ENCODE results near the gene MYEOV. TPM values are rescaled to one million over a fixed set of nuclear protein-coding genes. Genes with fewer than 3 reads are reported as not detected.

MYEOV gene
- total RNA-seq, 4 donors from 2014 or later = 4.8 to 26.7 (median 9.4) TPM

DNA sequence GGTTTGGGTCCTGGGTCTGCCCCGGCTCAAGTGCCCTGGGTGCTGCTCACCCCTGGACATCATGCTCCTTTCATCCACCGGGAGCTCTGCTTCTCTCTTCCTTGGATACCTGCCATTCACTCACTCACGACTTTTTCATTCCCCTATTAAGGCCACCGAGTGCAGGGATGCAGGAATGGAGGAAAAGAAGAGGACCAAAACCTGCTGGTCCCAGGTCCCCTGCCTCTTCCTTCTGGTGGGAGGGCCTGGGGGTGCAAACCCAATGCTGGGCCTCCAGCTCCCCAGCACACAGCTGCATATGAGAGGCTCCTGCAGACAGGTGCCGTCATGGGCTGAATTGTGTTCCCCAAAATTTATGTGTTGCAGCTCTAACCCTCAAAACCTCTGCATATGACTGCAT lies 36.8 kb upstream of the MYEOV start:
- DNase-seq (ENCODE audit: low spot score in 2 of 2) = no peak
- TF ChIP-seq POLR2A (IDR thresholded peaks at IDR 0.05) = no peak
- TF ChIP-seq, protein P1, sequence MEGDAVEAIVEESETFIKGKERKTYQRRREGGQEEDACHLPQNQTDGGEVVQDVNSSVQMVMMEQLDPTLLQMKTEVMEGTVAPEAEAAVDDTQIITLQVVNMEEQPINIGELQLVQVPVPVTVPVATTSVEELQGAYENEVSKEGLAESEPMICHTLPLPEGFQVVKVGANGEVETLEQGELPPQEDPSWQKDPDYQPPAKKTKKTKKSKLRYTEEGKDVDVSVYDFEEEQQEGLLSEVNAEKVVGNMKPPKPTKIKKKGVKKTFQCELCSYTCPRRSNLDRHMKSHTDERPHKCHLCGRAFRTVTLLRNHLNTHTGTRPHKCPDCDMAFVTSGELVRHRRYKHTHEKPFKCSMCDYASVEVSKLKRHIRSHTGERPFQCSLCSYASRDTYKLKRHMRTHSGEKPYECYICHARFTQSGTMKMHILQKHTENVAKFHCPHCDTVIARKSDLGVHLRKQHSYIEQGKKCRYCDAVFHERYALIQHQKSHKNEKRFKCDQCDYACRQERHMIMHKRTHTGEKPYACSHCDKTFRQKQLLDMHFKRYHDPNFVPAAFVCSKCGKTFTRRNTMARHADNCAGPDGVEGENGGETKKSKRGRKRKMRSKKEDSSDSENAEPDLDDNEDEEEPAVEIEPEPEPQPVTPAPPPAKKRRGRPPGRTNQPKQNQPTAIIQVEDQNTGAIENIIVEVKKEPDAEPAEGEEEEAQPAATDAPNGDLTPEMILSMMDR (IDR thresholded peaks at IDR 0.05) = no peak
- no peak for TF ChIP-seq EP300 (IDR thresholded peaks at IDR 0.05)
- 67 to 75% methylated on average over 5 of the region's 5 CpGs for WGBS, 2 donors
- Histone ChIP-seq H3K27ac (no peak overlapping the region), H3K9me3 (peaks cover 0 to 24% (median 3%) of the 10 kb centered on the region in 4 donors), H3K4me1 (no peaks in the 10 kb centered on the region), H3K4me3 (no peak overlapping the region), H3K36me3 (no peaks in the 10 kb centered on the region), H3K27me3 (no peaks in the 10 kb centered on the region)

GRCh38 chr11:69257838-69258658 lies 35.9 kb upstream of the MYEOV start:
- TF ChIP-seq, protein P1 (IDR thresholded peaks at IDR 0.05) = no peak
- TF ChIP-seq POLR2A (IDR thresholded peaks at IDR 0.05) (no peak), EP300 (IDR thresholded peaks at IDR 0.05) (no peak)
- Histone ChIP-seq H3K4me1 (no peaks in the 10 kb centered on the region), H3K27ac (no peak overlapping the region), H3K9me3 (peaks cover 0 to 16% (median 2%) of the 10 kb centered on the region in 4 donors), H3K36me3 (no peaks in the 10 kb centered on the region), H3K27me3 (no peaks in the 10 kb centered on the region), H3K4me3 (no peak overlapping the region)
- no peak for DNase-seq (ENCODE audit: low spot score in 2 of 2)
- WGBS, 2 donors = 70 to 75% methylated on average over 6 of the region's 6 CpGs

DNA sequence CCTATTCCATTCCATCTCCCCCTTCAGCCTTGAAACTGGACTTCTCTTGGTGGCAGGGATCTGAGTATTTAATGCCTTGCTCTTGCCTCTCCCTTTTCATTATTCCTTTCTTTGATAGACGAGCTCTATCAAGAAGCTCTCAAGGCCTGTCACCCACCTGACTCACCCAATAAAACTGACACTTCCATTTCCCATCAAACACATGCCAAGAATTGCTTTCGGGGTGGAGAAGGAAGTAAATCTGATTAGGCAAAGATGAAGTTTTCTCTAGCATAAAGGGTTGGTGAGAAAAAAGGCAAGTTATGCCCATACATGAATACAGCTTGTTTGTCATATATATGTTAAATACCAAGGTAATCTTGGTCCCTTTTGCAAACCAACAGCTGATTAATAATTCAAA lies 34.9 kb upstream of the MYEOV start:
- peaks cover 0 to 7% (median 0%) of the 10 kb centered on the region in 4 donors for H3K9me3 ChIP-seq
- H3K4me1 ChIP-seq = no peaks in the 10 kb centered on the region
- no peak overlapping the region for H3K27ac ChIP-seq
- DNase-seq (ENCODE audit: low spot score in 2 of 2) = no peak
- no peaks in the 10 kb centered on the region for H3K27me3 ChIP-seq
- TF ChIP-seq, protein P1 (IDR thresholded peaks at IDR 0.05) = no peak
- TF ChIP-seq EP300 (IDR thresholded peaks at IDR 0.05) (no peak), POLR2A (IDR thresholded peaks at IDR 0.05) (no peak)
- WGBS, 2 donors = 53 to 60% methylated on average over 2 of the region's 2 CpGs
- H3K4me3 ChIP-seq = no peak overlapping the region
- H3K36me3 ChIP-seq = no peaks in the 10 kb centered on the region

GRCh38 chr11:69260622-69261021 lies 33.3 kb upstream of the MYEOV start:
- Histone ChIP-seq H3K27ac (no peak overlapping the region), H3K27me3 (no peaks in the 10 kb centered on the region), H3K4me1 (no peaks in the 10 kb centered on the region), H3K9me3 (peaks cover 0 to 7% (median 0%) of the 10 kb centered on the region in 4 donors), H3K36me3 (no peaks in the 10 kb centered on the region), H3K4me3 (no peak overlapping the region)
- no peak for DNase-seq (ENCODE audit: low spot score in 2 of 2)
- TF ChIP-seq POLR2A (IDR thresholded peaks at IDR 0.05) (no peak), EP300 (IDR thresholded peaks at IDR 0.05) (no peak)
- TF ChIP-seq, protein P1 (IDR thresholded peaks at IDR 0.05) = no peak

DNA sequence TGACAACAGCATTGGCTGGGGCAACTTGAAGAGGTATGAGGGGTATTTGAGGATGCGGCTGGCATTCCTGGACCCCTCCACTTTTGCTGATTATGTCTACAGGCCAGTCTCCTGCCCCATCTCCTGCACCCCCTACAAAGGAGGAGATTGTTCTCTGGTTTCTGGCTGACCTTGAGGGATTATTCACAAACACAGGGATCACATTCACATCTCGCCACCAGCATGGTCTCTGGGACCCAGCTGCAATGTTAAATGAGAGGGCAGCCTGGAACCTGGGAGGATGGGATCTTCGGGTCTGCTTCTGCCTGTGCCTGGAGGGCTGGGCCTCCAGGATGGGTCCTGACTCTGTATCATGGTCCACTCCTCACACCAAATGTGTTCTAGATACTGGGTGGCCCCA lies 32.8 kb upstream of the MYEOV start:
- Histone ChIP-seq H3K4me1 (no peaks in the 10 kb centered on the region), H3K27me3 (no peaks in the 10 kb centered on the region), H3K9me3 (peaks cover 0 to 7% (median 0%) of the 10 kb centered on the region in 4 donors), H3K27ac (no peak overlapping the region), H3K4me3 (no peak overlapping the region), H3K36me3 (no peaks in the 10 kb centered on the region)
- no peak for DNase-seq (ENCODE audit: low spot score in 2 of 2)
- WGBS, 2 donors = 67 to 75% methylated on average over 3 of the region's 3 CpGs
- no peak for TF ChIP-seq EP300 (IDR thresholded peaks at IDR 0.05)
- TF ChIP-seq, protein P1 (IDR thresholded peaks at IDR 0.05) = no peak
- no peak for TF ChIP-seq POLR2A (IDR thresholded peaks at IDR 0.05)
